ENCODE measurements around the gene MCL1.

DNA sequence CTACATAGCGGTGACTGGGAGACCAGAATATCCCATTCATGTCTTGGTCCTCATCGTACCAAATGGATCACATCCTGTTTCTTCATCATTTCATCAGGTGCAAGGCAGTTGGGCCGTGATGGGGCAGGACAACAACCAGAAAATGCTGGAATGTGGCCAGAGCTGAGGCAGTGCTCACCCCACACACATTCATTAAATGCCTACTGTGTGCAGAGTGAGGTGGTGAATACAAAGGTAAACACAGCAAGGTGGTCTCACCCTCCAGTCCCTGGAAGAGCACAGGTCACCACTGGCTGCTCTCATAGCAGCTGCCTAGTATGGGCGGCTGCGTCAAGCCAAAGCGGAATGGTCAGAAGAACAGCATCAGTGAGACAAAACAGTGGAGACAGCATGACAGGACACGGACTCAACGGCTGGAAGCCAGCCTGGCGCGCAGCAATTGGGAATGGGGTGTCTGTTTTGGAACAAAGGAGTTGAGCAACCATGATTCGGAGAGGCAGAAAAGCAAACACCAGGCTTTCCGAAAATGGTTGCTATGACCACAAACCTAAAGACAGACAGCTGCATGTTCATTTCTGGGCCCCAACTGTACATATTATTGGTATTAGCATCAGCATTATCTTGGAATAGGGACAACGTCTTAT lies 35.8 kb downstream of the MCL1 start:
- TF ChIP-seq, protein P1, sequence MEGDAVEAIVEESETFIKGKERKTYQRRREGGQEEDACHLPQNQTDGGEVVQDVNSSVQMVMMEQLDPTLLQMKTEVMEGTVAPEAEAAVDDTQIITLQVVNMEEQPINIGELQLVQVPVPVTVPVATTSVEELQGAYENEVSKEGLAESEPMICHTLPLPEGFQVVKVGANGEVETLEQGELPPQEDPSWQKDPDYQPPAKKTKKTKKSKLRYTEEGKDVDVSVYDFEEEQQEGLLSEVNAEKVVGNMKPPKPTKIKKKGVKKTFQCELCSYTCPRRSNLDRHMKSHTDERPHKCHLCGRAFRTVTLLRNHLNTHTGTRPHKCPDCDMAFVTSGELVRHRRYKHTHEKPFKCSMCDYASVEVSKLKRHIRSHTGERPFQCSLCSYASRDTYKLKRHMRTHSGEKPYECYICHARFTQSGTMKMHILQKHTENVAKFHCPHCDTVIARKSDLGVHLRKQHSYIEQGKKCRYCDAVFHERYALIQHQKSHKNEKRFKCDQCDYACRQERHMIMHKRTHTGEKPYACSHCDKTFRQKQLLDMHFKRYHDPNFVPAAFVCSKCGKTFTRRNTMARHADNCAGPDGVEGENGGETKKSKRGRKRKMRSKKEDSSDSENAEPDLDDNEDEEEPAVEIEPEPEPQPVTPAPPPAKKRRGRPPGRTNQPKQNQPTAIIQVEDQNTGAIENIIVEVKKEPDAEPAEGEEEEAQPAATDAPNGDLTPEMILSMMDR (IDR thresholded peaks at IDR 0.05) = no peak
- no peak for TF ChIP-seq EZH2 (IDR thresholded peaks at IDR 0.05; ENCODE audit: borderline replicate concordance, insufficient read depth, low read depth, low read length, poor library complexity, severe bottlenecking)
